ENCODE results near the gene ATOSB.

ATOSB gene

DNA sequence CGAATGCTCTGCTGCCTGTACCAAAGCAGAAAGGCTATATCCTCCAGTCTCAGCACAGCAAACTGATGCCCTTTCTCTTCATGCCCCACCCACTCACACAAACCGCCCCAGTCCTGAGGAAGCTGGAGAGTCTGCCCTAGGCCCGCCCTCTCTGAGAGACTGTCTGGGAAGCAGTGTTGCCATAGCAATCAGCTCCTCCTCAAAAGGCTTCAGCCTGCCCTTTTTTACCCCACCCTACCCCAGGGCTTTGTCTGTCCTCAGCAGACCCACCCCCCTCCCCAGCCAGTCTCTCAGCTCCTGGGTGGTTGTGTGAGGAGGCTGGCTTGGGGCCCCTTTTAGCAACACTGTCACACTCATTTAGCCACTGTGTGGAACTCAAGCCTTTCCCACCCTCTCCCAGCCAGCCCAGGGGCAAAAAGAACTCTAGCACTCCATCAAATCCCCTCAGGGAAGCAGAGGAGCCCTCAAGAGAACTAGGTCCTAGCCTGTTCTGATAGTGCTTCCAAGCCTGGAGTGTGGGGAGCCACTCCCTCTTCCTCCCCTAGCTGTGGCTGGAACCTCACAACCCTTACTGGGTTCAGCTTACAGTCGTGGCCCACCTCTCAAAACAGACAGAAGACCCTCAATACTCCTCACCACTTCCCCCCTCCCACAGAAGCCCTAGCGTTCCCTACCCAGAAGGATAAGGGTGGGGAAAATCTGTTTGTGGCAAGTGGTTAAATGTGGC is 1.4 kb downstream of the ATOSB start:
- DNase-seq: peak; percentile 80

GRCh38 chr9:35112257-35113020 is 3.2 kb downstream of the ATOSB start:
- no peak for DNase-seq

- DNase-seq: peak; percentile 98
These were observed 4.4 kb downstream of the ATOSB start for GRCh38 chr9:35111001-35111933.

- no peak for DNase-seq
These were observed 5.3 kb downstream of the ATOSB start for GRCh38 chr9:35110327-35110761.

DNA sequence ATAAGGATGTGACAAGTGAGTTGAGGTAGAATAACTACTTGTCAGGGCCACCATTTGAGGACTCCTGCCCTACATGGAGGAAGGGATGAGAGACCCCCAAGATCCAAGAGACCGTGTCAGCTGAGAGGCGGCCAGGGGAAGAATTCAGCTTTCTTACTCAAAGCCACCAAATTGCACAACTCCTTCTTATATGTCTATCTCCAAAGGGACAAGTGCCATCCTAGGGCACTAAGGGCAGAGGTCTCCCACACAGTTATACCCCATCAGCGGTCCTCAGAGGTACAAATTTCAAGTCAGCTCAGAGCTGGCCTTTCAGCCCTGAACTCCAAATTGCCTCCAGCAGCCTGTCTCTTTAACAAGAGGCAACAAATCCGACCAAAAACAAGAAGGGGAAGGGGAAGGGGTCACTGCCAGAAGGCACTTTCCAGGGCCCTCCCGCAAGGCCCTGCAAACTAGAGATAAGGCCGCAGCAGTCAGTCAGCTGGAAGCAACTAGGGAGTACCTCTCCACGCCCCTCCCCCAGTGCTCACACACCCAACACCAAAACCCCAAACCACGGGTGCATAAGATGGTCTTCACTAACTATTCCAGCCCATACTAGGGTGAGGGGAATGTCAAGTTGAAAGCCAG is 6.6 kb downstream of the ATOSB start:
- no peak for DNase-seq

DNA sequence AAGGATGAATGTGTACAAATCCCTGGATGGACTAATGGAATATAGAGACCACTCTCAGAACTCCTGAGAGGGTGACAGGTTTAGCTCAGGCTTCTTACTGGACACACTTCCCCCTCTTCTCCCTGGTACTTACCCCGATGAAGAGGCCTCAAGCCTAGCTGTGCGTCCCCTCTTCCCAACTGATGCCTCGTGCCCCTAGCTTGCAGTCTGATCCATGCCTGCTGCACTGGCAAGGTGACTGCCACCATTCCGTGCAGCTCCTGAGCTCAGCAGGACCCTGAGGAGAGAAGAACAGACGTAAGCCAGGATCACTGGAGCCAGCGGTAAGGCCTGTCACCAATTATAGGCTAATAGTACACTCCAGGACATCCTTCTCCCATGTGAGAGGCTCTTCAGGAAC is 7.2 kb downstream of the ATOSB start:
- DNase-seq: no peak

GRCh38 chr9:35107297-35108290 is 8.1 kb downstream of the ATOSB start:
- DNase-seq: no peak

- DNase-seq: no peak
These were observed 9.3 kb downstream of the ATOSB start for GRCh38 chr9:35106343-35106730.

DNA sequence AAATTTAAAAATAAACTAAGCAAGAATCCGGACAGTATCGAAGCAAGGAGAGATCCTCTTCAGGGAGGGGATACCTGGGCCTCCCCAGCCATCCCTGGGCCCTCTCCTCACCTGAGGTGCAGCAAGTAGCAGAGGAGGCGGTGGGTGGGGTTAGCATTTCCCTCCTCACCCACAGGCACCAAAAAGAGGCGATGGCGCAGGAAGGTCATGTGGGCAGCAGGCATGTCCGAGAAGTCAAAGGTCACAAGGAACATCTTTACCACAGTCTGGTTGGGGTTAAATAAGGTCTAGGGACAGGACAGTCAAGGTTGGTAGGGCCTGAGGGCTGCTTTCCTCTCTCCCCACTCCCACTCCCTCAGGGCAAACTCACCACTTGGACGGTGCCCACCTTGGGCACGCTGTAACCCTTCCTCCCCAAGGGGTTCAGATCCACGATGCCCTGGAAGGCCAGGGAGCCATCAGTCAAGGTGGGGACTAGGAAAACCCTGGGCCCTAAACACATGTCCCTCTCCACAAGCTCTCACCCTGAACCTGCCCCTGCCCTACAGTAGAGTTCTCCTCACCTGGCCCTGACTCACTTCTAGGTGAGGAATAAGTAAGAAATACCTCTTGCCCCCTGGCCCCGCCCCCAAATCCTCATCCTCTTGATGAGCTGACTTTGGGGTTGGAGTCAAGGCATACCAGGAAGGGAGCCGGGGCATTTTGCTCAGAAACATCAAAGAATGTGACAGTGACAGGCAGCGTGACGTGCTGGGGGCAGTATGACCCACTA is 9.9 kb downstream of the ATOSB start:
- DNase-seq: no peak

GRCh38 chr9:35105126-35105525 is 10.5 kb downstream of the ATOSB start:
- no peak for DNase-seq

GRCh38 chr9:35104586-35104985 is 11.1 kb downstream of the ATOSB start:
- no peak for DNase-seq

DNA sequence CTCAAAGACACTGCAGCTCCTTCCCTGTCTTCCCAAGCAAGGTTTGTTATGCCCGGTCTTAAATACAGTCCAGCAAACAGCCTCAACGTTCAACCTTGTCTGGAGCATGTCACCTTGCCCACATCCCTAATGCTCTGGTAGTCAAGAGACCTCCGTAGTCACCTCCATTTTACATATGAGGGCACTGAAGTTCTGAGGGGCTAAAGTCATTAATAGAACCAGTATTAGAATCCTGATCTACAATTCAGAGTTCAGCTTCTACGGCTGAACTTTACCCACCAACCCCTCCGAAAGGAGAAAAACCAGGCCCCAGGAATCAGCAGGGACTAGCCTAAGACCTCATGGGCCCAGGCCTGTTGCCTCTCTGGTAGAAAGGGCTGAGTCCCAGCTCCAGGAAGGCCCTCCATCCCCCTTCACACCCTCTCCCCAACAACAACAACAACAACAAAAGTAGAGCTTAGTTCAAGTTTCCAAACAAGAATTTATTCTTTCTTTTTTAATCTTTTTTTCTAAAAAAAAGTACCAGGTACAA is 11.9 kb downstream of the ATOSB start:
- DNase-seq: no peak

DNA sequence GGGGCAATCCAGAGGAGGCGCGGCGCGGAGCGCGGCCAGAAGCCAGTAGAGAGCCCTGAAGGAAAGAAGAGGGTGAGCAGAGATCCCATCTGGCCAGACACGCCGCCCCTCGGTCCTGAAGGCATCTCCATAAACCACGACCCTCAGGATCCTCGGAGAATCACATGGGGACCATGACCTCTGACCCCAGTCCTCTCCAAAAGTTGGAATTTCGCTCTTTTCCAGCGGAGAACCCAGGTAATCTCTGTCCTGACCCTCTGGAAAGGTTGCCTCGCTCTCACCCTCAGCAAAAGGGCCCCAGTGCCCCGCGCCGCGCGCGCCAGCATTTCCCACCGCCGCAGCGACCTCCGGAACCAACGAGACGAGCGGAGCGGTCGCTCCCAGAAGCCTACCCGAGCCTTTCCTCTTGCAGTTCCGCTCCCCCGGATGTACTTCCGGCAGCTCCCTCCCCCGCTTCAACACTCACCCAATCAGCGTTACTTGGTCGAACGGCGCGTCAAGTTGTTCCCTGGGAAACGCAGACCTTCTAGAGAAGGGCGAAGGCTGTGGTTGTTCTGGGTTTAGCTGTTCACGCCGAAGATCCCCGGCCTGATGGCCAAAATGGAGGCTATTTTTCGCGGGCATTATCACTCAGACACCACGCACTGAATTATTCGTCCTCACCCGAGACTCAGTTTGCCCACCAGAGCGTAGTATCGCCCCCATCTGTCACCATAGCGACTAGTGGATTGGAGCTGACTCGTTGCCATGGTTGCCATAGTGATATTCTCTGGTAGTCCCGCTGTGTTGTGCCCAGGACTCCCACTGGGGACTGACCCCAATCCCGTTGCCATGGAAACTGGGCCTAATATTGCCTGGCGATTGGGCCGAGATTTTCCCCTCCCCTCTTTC is 12.6 kb downstream of the ATOSB start, which contains the start of gene STOML2:
Gene STOML2, minus strand, starts transcription at position 363 of the 891 bp plus-strand sequence. Its CDS starts 37 bp downstream, at position 326.
- DNase-seq: peak; percentile 94

- no peak for DNase-seq
These were observed 13.2 kb downstream of the ATOSB start for GRCh38 chr9:35102465-35102768.

GRCh38 chr9:35097573-35097972 is 18.1 kb downstream of the ATOSB start:
- no peak for DNase-seq

GRCh38 chr9:35096035-35096849 is 19.4 kb downstream of the ATOSB start, which contains the start of gene PIGO:
TSS of gene PIGO (minus strand) at chr9:35096591. CDS start at chr9:35095565, 1,026 bp downstream.
- peak; percentile 93 for DNase-seq

DNA sequence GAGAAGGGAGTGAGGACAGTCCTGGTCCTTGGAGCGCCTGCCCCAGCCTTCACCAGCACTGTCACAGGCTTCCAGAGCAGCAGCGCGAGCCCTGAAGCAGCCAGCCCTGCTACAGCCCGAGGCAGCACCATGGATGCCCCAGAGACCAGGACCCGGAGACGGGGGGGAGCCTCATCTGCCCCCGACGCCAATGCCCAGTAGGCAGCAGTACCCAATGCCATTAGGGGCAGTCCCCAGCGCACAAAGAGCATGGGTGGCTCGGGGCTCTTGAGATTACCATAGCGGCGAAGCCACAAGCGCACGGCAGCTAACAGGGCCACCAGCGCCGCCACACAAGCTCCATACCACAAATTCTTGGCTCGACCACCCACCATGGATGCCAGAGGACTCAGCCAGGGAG is 24.1 kb downstream of the ATOSB start:
- no peak for DNase-seq

- no peak for DNase-seq
These were observed 26.2 kb downstream of the ATOSB start for GRCh38 chr9:35089434-35089833.
